ENCODE measurements around the gene OR52E2. TPM values are rescaled to one million over a fixed set of nuclear protein-coding genes. Genes with fewer than 3 reads are reported as not detected.

OR52E2 gene
- polyA plus RNA-seq, 1 donor (not counting 4 experiments of a cell fraction or from before 2014, with no cell fraction given): not detected

DNA sequence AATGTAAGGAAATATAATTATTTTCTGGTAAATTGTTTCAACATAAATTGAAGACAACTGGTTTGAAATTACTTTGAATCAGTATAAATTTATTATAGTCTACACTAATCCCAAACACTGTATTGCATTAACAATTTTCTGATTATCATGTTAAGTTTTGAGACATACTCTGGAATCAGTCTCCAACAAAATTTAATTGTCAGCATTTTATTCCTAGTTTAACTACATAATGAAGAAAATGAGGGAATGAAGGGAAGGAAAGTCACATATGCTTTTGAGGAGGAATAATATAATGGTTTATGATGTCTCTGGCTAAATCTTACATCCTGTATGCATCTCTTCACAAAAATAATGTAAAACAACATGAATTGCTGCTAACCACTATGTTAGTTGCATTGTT lies 24.2 kb upstream of the OR52E2 start:
- H3K79me2 ChIP-seq (ENCODE audit: control insufficient read depth, insufficient read depth, low read length): no peaks in the 10 kb centered on the region
- H3K27ac ChIP-seq (ENCODE audit: control insufficient read depth, insufficient read depth, low read length): no peak overlapping the region
- H4K20me1 ChIP-seq (ENCODE audit: control insufficient read depth, extremely low read depth, insufficient read depth, low read length): no peaks in the 10 kb centered on the region
- no peaks in the 10 kb centered on the region for H3K9me1 ChIP-seq (ENCODE audit: control insufficient read depth, extremely low read depth, insufficient read depth, low read length)
- no peaks in the 10 kb centered on the region for H3K27me3 ChIP-seq (ENCODE audit: control insufficient read depth, extremely low read depth, insufficient read depth, low read length)
- FAIRE-seq (no peak), DNase-seq (ENCODE audit: low read depth, low spot score) (no peak)
- H3K36me3 ChIP-seq (ENCODE audit: control insufficient read depth in 2 of 2, extremely low read depth in 1 of 2, insufficient read depth in 2 of 2, low read length in 2 of 2): no peaks in the 10 kb centered on the region
- H2AFZ ChIP-seq (ENCODE audit: control insufficient read depth, low read length): no peak overlapping the region
- H3K9ac ChIP-seq (ENCODE audit: control insufficient read depth, extremely low read depth, insufficient read depth, low read length): no peak overlapping the region
- no peak overlapping the region for H3K4me2 ChIP-seq (ENCODE audit: control insufficient read depth, extremely low read depth, insufficient read depth, low read depth, low read length)
- no peak overlapping the region for H3K4me3 ChIP-seq (ENCODE audit: control insufficient read depth in 2 of 3, extremely low read depth in 1 of 3, insufficient read depth in 2 of 3, low read depth in 1 of 3, low read length in 3 of 3)
- no peak for TF ChIP-seq EZH2 (IDR thresholded peaks at IDR 0.05; ENCODE audit: low read length)
- TF ChIP-seq, protein P1, sequence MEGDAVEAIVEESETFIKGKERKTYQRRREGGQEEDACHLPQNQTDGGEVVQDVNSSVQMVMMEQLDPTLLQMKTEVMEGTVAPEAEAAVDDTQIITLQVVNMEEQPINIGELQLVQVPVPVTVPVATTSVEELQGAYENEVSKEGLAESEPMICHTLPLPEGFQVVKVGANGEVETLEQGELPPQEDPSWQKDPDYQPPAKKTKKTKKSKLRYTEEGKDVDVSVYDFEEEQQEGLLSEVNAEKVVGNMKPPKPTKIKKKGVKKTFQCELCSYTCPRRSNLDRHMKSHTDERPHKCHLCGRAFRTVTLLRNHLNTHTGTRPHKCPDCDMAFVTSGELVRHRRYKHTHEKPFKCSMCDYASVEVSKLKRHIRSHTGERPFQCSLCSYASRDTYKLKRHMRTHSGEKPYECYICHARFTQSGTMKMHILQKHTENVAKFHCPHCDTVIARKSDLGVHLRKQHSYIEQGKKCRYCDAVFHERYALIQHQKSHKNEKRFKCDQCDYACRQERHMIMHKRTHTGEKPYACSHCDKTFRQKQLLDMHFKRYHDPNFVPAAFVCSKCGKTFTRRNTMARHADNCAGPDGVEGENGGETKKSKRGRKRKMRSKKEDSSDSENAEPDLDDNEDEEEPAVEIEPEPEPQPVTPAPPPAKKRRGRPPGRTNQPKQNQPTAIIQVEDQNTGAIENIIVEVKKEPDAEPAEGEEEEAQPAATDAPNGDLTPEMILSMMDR (optimal IDR thresholded peaks at IDR 0.05 in 1 of 3, IDR thresholded peaks at IDR 0.05 in 1 of 3, conservative IDR thresholded peaks at IDR 0.05 in 1 of 3; ENCODE audit: extremely low read depth in 1 of 3, insufficient read depth in 2 of 3, low read length in 3 of 3): no peak
- no peaks in the 10 kb centered on the region for H3K4me1 ChIP-seq (ENCODE audit: control insufficient read depth, extremely low read depth, insufficient read depth, low read length)
- H3K9me3 ChIP-seq (ENCODE audit: control insufficient read depth, low read depth, low read length): no peaks in the 10 kb centered on the region
- dilution Hi-C loops (cut with MboI; ENCODE audit: extremely low pct_ligation_motif_present, low sequenced_read_pairs): no loop called here

DNA sequence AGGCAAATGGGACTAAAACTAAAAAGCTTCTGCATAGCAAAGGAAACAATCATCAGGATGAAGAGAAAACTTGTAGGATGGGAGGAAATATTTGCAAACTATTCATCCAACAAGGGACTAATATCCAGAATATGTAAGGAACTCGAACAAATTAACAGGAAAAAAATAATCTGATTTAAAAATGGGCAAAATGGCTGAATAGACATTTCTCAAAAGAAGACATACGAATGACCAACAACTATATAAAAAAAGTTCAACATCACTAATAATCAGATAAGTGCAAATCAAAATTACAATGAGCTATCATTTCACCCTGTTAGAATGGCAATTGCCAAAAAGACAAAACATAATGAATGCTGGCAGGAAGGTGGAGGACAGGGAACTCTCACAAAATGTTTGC lies 22.0 kb upstream of the OR52E2 start:
- no peaks in the 10 kb centered on the region for H3K36me3 ChIP-seq (ENCODE audit: control insufficient read depth in 2 of 2, extremely low read depth in 1 of 2, insufficient read depth in 2 of 2, low read length in 2 of 2)
- FAIRE-seq (no peak), DNase-seq (ENCODE audit: low read depth, low spot score) (no peak)
- no peak overlapping the region for H2AFZ ChIP-seq (ENCODE audit: control insufficient read depth, low read length)
- H3K27ac ChIP-seq (ENCODE audit: control insufficient read depth, insufficient read depth, low read length): no peak overlapping the region
- H3K9me3 ChIP-seq (ENCODE audit: control insufficient read depth, low read depth, low read length): no peaks in the 10 kb centered on the region
- TF ChIP-seq, protein P1 (optimal IDR thresholded peaks at IDR 0.05 in 1 of 3, IDR thresholded peaks at IDR 0.05 in 1 of 3, conservative IDR thresholded peaks at IDR 0.05 in 1 of 3; ENCODE audit: extremely low read depth in 1 of 3, insufficient read depth in 2 of 3, low read length in 3 of 3): no peak
- no peak for TF ChIP-seq EZH2 (IDR thresholded peaks at IDR 0.05; ENCODE audit: low read length)
- no peak overlapping the region for H3K9ac ChIP-seq (ENCODE audit: control insufficient read depth, extremely low read depth, insufficient read depth, low read length)
- H3K4me2 ChIP-seq (ENCODE audit: control insufficient read depth, extremely low read depth, insufficient read depth, low read depth, low read length): no peak overlapping the region
- no peaks in the 10 kb centered on the region for H3K27me3 ChIP-seq (ENCODE audit: control insufficient read depth, extremely low read depth, insufficient read depth, low read length)
- no peaks in the 10 kb centered on the region for H4K20me1 ChIP-seq (ENCODE audit: control insufficient read depth, extremely low read depth, insufficient read depth, low read length)
- H3K9me1 ChIP-seq (ENCODE audit: control insufficient read depth, extremely low read depth, insufficient read depth, low read length): no peaks in the 10 kb centered on the region
- no peaks in the 10 kb centered on the region for H3K79me2 ChIP-seq (ENCODE audit: control insufficient read depth, insufficient read depth, low read length)
- no peak overlapping the region for H3K4me3 ChIP-seq (ENCODE audit: control insufficient read depth in 2 of 3, extremely low read depth in 1 of 3, insufficient read depth in 2 of 3, low read depth in 1 of 3, low read length in 3 of 3)
- no peaks in the 10 kb centered on the region for H3K4me1 ChIP-seq (ENCODE audit: control insufficient read depth, extremely low read depth, insufficient read depth, low read length)
- dilution Hi-C loops (cut with MboI; ENCODE audit: extremely low pct_ligation_motif_present, low sequenced_read_pairs): no loop called here

Measured in keratinocyte (primary cell).